HG02759 (cell line): ENCODE data around the gene TEX12.
"Not testable (repeated sequence)": the region's sequence is repeated elsewhere in the genome, so short reads cannot be mapped to it uniquely, and the experiment has no call there.

ENCODE experiments used
- ATAC-seq: cut with Tn5 transposase; IDR thresholded peaks from one replicate; pipeline ENCODE4 v1.9.1; 2021; ENCODE audit warnings: mild to moderate bottlenecking, moderate library complexity; ENCODE audit not compliant: unreplicated experiment

Gene TEX12, protein sequence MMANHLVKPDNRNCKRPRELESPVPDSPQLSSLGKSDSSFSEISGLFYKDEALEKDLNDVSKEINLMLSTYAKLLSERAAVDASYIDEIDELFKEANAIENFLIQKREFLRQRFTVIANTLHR

DNA sequence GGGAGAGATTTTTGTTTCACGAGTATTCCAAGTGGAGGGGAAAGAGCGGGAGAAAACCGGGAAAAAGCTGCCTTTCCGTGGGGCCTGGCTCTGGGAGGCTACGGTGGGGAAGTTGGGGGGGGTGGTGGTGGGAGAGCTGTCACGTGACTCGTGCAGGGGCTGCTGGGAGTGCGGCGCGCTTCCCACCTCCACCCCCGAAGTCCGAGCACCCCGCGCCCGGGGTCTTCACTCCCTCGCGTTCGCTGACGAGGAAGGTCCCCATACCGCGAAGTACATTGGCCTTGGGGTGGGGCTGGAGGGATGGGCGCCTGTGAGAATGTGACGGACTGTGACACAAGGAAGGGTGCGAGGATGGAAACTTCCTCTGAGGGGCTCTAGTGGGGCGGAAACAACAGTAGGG, at the start of gene TEX12:
Gene TEX12, plus strand, starts transcription at position 228 of the 400 bp plus-strand sequence. CDS start 1,897 bp downstream, outside the sequence.
- ATAC-seq: no peak

DNA sequence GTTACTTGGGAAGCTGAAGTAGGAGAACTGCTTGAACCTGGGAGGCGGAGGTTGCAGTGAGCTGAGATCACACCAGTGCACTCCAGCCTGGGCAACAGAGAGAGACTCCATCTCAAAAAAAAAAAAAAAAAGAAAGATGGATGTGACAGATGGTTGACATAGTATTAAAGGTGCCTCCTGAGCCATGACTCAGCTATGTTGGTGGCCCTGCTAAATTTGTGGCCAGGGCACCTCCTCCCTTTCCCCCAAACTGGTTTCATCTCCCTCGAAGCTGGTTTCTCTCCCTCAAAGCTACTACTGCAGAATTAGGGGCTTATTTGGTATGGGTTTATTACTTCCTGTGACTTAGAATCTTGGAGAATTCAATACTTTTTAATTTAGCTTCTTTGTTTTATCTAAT, 49.0 kb upstream of the TEX12 start:
- no peak for ATAC-seq

DNA sequence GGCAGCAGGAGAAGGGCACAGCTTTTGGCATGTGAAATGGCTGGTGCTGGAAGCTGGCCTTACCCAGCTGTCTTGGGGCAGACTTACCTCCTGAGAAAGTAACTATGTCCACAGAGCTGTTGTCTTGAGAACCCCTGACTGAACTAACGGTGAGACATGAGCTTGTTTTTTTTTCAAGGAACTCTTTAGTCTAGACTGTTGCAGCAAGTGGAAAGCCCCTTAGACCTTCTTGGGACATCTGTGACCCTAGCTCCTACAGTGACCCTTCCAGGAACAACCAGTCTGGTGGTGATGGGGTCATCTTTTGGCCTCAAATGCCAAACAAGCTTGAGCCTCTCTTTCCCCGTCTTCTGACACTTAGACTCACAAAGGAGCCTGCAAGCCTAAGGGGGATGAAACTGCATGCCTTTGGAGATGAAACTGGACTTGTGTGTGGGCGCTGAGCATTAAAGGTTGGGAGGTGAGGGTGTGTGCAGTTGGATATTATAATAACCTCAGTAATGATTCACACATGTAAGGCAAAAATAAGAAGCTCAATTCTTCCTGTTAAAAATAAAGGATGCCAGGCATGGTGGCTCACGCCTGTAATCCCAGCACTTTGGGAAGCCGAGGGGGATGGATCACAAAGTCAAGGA, 45.1 kb upstream of the TEX12 start:
- no peak for ATAC-seq

DNA sequence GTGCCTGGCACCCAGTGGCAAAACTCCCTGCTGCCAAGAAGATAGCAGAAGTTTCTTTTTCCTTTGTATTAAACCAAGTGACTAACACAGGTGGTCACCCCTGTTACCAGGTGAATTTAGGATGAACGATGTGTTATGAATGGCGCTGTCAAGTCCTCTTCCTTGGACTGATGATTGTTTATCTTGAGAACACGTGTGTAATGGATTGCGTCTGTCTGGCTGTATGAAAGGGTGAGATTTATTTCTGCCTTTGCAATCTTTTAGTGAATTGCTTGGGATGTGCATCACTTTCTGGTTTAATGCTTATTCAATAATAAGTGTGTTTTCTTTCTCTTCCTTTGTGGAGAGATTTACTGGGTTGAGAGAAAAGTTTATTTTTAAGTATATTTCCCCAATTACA, 44.0 kb upstream of the TEX12 start:
- no peak for ATAC-seq

DNA sequence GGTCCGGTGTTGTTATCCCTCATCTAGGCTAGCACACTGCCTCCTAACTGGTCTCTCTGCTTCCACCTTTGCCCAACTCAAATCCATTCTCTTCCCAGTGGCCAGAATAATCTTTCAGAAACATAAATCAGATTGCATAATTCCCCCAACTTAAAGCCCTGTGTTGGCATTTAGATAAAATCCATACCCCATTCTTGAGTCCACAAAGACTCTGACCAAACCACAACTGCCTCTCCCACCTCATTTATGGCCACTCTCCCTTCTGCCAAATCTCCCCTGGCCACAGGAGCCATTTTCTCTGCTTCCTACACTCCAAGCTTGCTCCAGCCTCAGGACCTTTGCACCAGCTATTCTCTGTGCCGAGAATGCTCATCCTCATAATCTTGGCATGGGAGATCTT, 40.1 kb upstream of the TEX12 start:
- ATAC-seq: no peak

DNA sequence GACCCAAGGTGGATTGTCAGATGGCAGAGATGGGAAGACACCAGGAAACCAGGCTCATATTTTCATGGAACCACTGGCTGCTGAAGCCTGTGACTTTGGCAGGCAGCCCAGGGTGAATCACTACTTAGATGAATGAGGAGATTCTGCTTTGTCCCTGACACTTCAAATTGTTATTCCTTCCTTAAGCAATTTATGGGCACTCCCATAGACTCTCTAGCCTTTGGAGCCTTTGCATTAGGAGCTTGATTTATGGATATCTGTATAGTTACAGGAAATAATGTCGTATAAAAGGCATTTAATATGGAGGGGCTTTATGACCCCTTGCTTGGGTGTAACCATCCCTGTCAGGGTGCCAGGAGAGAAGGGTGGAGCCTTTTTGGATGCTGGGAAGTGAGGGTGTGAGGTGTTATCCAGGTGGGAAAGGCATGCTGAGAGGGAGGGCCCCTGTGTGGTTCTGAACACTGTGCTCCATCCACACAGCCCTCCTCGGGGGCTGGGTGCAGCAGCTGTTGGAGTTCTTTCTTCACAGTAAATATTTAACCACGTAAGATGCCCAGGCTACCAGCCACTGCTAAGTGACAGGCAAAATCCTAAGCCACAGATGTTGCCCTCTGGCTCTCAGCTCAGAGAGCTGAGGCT, 38.6 kb upstream of the TEX12 start:
- ATAC-seq: no peak

DNA sequence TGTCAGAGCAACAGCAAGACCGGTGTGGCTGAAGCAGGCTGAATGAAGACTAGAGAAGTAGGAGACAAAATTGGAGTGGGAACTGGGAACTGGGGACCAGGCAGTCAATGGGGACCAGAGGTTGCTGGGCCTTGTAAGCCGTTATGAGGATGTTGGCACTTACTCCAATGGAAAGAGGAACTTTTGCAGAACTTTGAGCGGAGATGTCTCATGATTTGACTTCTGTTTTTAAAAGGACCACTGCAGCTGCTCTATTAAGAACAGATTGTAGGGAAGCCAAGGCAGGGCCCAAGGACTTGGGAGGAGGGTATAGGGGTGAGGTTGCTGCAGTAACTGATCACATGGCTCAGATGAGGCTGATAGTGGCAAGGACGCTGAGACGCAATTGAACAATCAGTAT, 37.5 kb upstream of the TEX12 start:
- ATAC-seq: no peak

DNA sequence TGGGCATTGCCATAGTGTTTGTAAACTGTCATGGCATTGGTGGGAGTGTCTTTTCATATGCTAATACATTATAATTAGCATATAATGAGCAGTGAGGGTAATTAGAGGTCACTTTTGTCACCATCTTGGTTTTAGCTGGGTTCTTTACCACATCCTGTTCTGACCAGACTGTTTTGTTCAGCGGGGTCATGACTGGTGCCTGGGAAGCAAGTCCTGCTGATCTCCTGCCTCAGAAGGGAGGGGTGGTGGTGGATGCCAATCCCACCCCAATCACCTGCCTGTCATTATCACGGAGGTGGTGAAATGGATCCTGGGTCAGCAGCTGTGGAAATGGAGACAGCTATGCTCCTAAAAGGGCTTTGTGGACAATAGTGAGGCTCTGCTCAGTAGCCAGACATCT, 34.4 kb upstream of the TEX12 start:
- ATAC-seq: no peak

DNA sequence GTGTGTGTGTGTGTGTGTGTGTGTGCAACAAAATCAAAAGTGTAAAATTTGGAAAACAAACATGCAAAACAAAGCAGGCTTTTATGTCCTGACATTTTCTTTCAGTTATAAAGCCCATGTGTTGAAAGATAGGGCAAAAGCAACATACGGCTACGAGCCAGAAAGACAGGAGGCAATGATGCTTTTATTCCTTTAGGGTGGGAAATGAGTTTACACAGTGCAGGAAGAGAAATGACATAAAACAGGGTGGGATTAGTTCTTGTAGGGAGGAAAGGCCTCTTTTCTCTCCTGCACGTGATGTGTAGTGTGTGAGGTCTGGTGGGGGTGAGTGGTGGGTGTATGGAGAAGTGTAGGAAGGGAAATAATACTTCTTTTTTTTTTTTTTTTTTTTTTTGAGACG, 32.7 kb upstream of the TEX12 start:
- no peak for ATAC-seq

DNA sequence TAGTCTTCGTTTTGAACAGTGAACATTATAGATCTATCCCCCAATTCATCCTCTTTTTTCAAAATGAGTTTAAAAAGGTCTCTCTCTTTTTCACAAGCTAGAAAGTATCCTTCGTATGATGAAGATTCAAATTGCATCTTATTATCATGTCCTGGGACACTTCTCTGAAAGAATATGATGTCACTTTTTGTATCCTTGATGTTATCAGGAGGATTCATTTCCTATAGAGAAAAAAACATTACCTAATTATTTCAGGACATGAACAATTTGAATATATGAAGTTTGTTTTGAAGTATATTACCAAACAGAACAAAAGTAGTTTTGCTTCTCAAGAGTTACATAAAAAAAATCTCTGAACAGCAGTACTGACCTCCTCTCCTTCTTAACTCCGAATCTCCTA, 23.6 kb upstream of the TEX12 start:
- ATAC-seq: no peak

DNA sequence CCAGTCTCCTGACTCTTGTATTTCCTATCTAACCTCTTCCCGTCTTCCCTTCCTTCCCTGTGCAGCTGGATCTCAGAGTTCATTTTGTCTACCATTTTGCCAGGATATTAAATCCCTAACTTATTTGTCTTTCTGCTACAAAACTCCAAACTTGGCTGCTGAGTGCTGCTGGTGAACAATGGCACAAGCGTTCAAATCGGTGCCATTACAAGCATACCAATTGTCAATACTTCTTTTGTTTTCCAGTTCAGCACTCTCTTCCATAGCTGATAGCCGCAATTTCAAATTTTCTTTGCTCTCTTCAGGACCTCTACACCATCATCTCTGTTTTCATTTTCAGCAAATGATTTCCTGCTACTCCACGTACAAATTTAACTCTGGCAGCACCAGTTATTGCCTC, 16.7 kb upstream of the TEX12 start:
- ATAC-seq: no peak

DNA sequence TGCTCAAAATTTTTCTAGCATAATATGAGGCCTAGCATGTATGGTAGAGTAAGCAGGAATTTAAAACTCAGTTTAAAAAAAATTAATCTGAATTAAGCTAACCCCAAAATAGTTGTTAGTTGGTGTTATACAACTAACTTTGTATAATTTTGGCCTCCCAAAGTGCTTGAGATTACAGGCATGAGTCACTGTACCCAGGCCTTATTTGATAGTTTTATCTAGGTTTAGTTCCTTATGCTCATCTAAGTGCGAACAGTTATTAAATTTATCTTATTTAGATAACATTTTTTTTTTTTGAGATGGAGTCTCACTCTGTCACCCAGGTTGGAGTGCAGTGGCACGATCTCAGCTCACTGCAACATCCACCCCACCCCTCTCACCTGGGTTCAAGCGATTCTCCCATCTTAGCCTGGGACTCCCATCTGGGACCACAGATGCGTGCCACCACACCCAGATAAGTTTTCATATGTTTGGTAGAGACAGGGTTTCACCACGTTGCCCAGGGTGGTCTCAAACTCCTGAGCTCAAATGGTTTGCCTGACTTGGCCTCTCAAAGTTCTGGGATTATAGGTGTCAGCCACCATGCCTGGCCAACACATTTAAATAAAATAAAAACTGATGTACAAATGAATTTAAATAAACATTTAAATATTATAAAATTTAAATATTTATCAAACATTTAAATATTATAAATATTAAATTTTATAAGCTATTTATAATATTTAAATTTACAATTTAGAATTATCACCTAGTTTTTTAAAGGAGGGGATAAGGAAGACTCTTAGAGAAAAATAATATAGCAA, 10.8 kb upstream of the TEX12 start:
- no peak for ATAC-seq

DNA sequence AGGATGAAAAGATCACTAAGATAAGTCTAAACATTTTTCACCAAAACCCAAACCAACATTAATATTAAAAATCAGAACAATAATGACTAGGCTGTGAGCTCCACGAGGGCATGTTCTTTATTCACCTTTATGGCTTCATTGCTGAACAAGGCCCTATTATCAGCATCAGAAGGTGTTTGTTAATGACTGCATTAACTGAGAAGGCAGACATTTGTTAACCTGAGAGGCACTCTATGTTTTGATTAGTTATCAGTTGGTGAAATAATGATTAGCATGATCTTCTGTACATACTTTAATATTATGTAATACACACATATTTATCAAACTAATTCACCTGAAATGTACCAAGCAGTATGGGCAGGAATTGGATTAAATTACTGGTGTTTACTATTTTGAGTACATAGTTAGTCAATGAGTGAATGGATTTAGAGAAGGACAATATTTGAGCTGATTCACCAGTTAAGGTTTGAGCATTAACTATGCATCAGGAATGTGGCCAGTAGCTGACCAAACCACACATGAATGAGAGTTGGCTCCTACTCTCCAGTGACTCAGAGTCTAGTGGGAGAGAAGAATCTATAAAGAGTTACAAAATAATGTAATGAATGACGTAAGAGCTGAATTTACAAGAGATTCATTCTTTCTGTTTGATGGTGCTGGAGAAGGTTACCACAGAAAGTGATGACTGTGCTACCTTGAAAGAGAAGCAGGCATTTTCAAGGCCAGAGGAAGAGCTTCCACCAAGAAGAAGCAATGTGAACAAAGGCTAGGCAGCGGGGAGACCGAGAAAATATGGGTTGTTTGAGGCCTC, 10.0 kb upstream of the TEX12 start:
- ATAC-seq: no peak

DNA sequence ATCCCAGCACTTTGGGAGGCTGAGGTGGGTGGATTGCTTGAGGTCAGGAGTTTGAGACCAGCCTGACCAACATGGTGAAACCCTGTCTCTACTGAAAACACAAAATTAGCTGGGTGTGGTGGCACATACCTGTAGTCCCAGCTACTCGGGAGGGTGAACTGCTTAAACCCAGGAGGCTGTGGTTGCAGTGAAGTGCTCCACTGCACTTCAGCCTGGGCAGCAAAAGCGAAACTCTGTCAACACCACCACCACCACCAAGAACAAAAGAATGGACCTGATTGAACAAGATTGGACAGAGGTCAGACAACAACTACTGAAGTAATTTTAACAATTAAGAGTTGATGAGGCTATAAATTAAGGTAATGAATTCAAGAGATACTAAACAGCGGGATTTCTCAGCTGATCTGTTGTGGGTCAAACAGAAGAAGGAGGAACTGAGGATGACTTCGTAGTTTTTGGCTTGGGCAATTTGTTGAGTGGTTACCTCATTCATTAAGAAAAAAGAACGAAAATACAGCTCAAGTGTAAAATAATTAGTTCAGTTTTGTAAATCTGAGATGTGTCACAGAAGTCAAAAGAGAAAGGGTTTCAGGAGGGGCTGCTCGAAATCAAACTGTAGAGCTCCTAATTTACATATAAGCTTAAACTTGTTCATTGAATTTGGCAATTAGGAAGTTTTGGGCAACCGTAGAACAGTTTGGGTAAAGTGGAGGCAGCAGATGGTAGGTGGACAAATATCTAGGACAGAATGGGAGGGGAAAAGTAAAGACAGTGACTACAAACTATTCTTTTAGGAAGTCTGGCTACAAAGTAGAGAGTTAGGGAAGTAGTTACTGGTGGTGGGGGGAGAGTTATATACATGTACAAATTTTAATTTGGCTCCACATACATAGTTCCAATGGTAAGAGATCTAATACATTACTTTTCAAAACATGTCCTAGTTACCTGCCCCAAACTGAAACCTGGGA, 7.8 kb upstream of the TEX12 start:
- ATAC-seq: no peak

DNA sequence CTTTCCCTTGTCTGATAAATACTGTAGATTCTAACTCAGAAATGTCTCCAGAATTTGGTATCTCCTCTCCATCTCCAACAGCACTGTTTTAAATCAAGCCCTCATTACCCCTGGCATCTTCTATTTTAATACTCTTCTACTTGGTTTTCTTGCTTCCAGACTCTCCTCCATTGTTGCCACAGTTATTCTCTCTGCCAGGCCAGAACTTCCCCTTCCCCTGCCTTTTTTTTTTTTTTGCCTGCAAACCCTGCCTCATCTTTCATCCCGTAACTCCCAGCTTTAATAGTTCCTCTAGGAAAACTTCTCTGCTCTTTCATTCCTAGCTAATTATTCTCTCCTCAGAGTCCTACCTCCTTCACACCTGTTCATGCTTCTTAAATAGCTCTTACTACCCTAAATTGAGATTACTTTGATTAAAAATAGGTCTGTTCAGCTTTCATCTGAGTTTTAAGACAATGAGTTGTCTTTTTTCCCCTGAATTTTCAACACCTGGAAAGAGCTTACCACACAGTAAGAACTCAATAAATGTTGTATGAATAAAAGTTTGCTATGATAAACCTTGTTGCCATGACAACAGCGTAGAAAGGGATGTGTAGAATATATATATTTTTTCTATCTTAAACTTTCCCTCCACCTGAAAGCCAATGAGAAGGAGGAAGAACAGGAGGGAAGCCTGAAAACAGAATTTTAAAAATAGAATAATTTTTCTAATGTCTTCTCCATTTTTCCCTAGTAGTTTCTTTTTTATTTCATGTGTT, 6.9 kb upstream of the TEX12 start:
- no peak for ATAC-seq

DNA sequence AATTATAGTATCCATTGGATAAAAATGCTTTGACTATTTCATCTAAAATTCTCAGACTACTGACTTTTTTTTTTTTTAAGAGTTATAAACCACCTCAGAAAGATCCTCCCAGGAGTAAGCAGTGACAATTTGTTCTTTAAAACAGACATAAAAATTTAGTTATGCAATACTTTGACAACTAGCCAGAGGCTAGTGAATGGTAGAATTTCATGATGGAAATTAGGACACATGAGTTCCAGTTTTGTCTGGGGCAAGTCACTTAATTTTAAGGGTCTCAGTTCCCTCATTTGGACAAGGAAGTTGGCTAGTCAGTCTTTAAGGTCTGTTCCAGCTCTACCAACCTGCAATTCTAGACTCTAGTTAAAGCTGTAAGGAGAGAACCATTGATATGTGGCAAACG, 6.2 kb upstream of the TEX12 start:
- ATAC-seq: no peak

DNA sequence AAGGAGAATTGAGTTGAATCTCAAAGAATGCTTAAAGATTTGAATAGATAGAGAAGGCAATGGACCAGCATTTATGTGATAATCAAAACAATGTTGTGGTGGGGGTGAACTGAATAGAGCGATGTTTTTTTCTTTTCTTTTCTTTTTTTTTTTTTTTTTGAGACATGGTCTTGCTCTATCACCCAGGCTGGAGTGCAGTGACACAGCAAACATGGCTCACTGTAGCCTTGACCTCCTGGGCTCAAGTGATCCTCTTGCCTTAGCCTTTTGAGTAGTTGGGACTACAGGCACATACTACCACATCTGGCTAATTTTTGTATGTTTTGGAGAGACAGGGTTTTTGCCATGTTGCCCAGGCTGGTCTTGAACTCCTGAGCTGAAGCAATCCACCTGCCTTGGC, 5.0 kb upstream of the TEX12 start:
- ATAC-seq: not testable (repeated sequence)

DNA sequence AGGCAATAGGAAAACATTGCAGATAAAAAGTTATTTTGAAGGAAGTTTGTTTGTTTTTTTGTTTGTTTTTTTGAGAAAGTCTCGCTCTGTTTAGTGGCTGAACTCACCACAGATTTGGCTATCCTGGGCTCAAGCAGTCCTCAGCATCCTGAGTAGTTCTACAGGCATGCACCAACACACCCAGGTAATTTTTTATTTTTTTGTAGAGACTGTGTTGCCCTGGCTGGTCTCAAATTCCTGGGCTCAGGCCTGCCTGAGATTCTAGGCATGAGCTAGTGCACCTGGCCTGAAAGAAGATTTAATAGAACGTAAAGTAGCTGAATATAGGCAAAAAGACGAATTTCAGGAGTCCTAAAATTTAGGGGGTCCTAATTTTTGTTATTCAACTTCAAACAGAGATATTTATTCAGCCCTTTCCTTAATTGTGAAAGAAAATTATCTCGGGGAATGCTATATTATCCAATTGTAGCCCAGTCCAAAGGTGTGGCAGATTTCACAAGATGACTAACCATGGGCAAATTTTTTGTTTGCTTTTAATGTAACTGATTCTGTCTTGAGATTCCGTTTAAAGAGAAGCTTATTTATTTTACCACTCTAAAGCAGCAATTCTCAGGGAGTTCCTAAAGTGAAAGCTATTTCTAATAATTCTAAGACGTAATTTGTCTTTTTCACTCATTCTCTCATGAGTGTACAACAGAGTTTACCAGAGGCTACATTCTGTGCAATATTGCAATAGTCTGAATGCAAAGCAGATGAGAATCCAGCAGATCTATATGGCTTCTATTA, 4.2 kb upstream of the TEX12 start:
- no peak for ATAC-seq
